ENCODE results near the gene CTTNBP2NL.
A peak's percentile ranks its signal among the peaks of the same experiment; 100 is the strongest.
"Not testable (repeated sequence)": the region's sequence is repeated elsewhere in the genome, so short reads cannot be mapped to it uniquely, and the experiment has no call there.

CTTNBP2NL gene

DNA sequence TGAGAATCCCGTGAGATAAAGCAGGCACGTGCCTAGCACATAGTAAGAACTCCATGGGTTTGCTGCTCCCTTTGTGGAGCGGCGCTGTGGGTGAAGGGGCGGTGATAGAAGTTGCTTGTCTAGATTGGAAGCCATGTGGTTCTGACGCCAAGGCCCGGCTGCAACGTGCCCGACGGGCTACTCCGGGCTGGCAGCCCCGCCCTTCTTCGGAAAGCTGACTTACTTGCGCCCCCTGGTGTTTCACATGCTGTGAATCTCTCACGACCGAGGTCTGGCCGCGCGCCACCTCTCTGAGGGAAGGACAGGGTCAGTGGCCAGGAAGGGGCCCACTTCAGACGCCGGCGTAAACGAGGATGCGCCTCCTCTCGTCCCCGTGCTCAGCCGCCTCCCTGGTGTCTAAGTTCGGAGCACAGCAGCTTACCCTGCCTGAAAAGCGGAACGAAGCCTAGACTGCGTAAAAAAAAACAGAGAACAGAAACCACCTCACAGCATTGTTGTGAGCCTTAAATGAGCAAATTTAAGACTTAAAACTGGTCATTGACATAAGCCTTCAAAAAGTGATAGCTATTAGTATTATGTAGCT lies 70.2 kb downstream of the CTTNBP2NL start:
- H3K4me3 ChIP-seq (ENCODE audit: low read depth, low read length): peak overlapping the region; percentile 24; the same call in 1 of the 2 replicates
- no peaks in the 10 kb centered on the region for H3K36me3 ChIP-seq
- no peaks in the 10 kb centered on the region for H3K27me3 ChIP-seq (ENCODE audit: insufficient read depth, low read depth, severe bottlenecking)
- no peaks in the 10 kb centered on the region for H3K9me3 ChIP-seq (ENCODE audit: severe bottlenecking)
- H3K27ac ChIP-seq: no peak overlapping the region
- TF ChIP-seq, protein P1, sequence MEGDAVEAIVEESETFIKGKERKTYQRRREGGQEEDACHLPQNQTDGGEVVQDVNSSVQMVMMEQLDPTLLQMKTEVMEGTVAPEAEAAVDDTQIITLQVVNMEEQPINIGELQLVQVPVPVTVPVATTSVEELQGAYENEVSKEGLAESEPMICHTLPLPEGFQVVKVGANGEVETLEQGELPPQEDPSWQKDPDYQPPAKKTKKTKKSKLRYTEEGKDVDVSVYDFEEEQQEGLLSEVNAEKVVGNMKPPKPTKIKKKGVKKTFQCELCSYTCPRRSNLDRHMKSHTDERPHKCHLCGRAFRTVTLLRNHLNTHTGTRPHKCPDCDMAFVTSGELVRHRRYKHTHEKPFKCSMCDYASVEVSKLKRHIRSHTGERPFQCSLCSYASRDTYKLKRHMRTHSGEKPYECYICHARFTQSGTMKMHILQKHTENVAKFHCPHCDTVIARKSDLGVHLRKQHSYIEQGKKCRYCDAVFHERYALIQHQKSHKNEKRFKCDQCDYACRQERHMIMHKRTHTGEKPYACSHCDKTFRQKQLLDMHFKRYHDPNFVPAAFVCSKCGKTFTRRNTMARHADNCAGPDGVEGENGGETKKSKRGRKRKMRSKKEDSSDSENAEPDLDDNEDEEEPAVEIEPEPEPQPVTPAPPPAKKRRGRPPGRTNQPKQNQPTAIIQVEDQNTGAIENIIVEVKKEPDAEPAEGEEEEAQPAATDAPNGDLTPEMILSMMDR (IDR thresholded peaks at IDR 0.05; ENCODE audit: low read depth, low read length): peak; percentile 81
- peak; percentile 94 for DNase-seq

GRCh38 chr1:112470324-112470723 lies 74.3 kb downstream of the CTTNBP2NL start:
- H3K9me3 ChIP-seq (ENCODE audit: severe bottlenecking); H3K27me3 ChIP-seq (ENCODE audit: insufficient read depth, low read depth, severe bottlenecking); H3K27ac ChIP-seq; H3K4me3 ChIP-seq (ENCODE audit: low read depth, low read length); DNase-seq; H3K36me3 ChIP-seq: not testable (repeated sequence)

- Histone ChIP-seq H3K27ac (no peak overlapping the region), H3K9me3 (ENCODE audit: severe bottlenecking) (no peaks in the 10 kb centered on the region), H3K27me3 (ENCODE audit: insufficient read depth, low read depth, severe bottlenecking) (no peaks in the 10 kb centered on the region), H3K36me3 (no peaks in the 10 kb centered on the region), H3K4me3 (ENCODE audit: low read depth, low read length) (no peak overlapping the region)
- TF ChIP-seq, protein P1 (IDR thresholded peaks at IDR 0.05; ENCODE audit: low read depth, low read length): no peak
- DNase-seq: no peak
Measured at GRCh38 chr1:112470966-112471365, 75.0 kb downstream of the CTTNBP2NL start.

DNA sequence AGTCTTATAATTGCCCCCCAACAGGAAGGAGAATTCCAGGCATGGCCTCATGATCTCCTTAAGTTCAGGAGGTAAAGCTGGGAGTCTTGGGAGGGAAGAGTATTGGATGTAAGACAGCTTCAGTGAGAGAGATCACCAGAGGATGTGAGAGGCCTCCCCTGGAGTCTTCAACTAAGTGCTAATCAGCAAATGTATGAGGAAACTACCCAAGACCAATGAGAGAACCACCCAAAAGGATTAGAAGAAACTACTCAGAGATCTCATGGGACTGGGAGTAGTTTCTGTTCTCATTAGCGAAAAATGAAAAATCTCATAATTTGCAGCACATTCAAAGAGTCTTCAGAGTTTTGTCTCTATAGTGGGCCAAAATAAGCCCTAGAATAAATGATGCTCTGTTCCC lies 76.1 kb downstream of the CTTNBP2NL start:
- H3K36me3 ChIP-seq: no peaks in the 10 kb centered on the region
- no peak overlapping the region for H3K27ac ChIP-seq
- peaks cover 5% of the 10 kb centered on the region for H3K9me3 ChIP-seq (ENCODE audit: severe bottlenecking)
- TF ChIP-seq, protein P1 (IDR thresholded peaks at IDR 0.05; ENCODE audit: low read depth, low read length): no peak
- H3K4me3 ChIP-seq (ENCODE audit: low read depth, low read length): no peak overlapping the region
- H3K27me3 ChIP-seq (ENCODE audit: insufficient read depth, low read depth, severe bottlenecking): no peaks in the 10 kb centered on the region
- DNase-seq: no peak

DNA sequence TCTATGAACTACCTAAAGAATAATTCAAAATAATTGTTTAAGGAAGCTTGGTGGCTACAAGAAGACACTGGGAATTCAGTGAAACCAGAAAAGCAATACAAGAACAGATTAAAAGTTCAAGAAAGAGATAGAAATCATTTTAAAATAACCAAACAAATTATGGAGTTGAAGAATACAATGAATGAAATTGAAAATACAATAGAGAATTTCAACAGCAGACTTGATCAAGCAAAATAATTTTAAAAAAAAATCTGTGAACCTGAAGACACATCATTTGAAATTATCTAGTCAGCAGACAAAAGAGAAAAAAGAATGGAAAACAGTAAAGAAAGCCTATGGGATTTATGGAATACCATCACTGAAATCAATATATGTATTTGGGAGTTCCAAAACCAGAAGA lies 81.5 kb downstream of the CTTNBP2NL start:
- Histone ChIP-seq H3K27me3 (ENCODE audit: insufficient read depth, low read depth, severe bottlenecking) (no peaks in the 10 kb centered on the region), H3K27ac (no peak overlapping the region), H3K4me3 (ENCODE audit: low read depth, low read length) (no peak overlapping the region), H3K9me3 (ENCODE audit: severe bottlenecking) (peaks cover 15% of the 10 kb centered on the region), H3K36me3 (no peaks in the 10 kb centered on the region)
- TF ChIP-seq, protein P1 (IDR thresholded peaks at IDR 0.05; ENCODE audit: low read depth, low read length): no peak
- no peak for DNase-seq

- Histone ChIP-seq H3K9me3 (ENCODE audit: severe bottlenecking) (peaks cover 15% of the 10 kb centered on the region), H3K36me3 (no peaks in the 10 kb centered on the region), H3K27me3 (ENCODE audit: insufficient read depth, low read depth, severe bottlenecking) (no peaks in the 10 kb centered on the region), H3K27ac (no peak overlapping the region), H3K4me3 (ENCODE audit: low read depth, low read length) (no peak overlapping the region)
- TF ChIP-seq, protein P1 (IDR thresholded peaks at IDR 0.05; ENCODE audit: low read depth, low read length): no peak
- no peak for DNase-seq
Measured at GRCh38 chr1:112478314-112478713, 82.3 kb downstream of the CTTNBP2NL start.

- not testable (repeated sequence) for H3K27ac ChIP-seq; H3K36me3 ChIP-seq; H3K27me3 ChIP-seq (ENCODE audit: insufficient read depth, low read depth, severe bottlenecking); H3K4me3 ChIP-seq (ENCODE audit: low read depth, low read length); H3K9me3 ChIP-seq (ENCODE audit: severe bottlenecking); DNase-seq
Measured at GRCh38 chr1:112486063-112486462, 90.0 kb downstream of the CTTNBP2NL start.

DNA sequence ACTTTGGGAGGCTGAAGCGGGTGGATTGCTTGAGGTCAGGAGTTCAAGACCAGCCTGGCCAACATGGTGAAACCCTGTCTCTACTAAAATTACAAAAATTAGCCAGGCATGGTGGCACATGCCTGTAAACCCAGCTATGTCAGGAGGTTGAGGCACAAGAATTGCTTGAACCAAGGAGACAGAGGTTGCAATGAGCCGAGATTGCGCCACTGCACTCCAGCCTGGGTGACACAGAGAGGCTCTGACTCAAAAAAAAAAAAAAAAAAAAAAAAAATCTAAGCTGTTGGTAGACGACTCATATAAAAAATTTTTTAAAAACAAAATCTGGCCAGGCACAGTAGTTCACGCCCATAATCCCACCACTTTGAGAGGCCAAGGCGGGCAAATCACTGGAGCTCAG lies 91.7 kb downstream of the CTTNBP2NL start:
- H3K9me3 ChIP-seq (ENCODE audit: severe bottlenecking); H3K4me3 ChIP-seq (ENCODE audit: low read depth, low read length); H3K36me3 ChIP-seq; DNase-seq; H3K27me3 ChIP-seq (ENCODE audit: insufficient read depth, low read depth, severe bottlenecking); H3K27ac ChIP-seq: not testable (repeated sequence)

All from WERI-Rb-1 (cell line).